ENCODE data around the gene BMP7.

The BMP7 gene

DNA sequence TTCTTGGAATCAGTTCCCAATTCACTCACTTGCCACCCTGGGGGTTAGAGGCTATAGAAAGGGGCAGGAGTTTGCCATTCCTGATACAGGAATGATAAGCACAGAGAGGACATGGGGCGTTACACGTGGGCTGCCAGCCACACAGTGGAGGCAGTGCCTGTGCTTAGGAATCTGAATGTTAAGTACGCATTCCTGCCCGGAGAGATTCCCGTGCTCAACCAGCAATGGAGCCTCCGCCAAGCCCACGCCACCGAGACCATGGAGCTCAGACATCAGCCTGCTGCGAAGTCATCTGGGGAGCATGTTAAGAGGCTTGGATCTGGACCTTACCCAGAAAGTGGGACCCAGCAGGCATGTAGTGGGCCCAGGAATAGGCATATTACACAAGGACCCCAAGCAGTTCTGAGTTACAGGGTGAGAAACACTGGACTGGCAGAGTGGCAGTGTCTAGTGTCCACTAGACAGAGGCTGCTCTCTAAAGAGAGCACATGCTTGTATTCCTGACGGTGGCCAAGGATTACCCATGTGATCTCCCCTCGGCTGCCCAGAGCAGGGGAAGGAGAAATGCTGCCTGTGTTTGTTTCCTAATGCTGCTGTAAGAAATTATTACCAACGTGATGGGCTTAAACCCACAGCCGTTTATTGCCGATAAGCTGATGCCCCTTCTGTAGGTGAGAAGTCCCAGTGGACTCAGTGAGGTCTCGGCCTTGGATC is 138.2 kb downstream of the BMP7 start:
- no peak overlapping the region for H3K4me3 ChIP-seq (ENCODE audit: low read depth, low read length)
- DNase-seq (ENCODE audit: low read depth): no peak
- TF ChIP-seq, protein P1, sequence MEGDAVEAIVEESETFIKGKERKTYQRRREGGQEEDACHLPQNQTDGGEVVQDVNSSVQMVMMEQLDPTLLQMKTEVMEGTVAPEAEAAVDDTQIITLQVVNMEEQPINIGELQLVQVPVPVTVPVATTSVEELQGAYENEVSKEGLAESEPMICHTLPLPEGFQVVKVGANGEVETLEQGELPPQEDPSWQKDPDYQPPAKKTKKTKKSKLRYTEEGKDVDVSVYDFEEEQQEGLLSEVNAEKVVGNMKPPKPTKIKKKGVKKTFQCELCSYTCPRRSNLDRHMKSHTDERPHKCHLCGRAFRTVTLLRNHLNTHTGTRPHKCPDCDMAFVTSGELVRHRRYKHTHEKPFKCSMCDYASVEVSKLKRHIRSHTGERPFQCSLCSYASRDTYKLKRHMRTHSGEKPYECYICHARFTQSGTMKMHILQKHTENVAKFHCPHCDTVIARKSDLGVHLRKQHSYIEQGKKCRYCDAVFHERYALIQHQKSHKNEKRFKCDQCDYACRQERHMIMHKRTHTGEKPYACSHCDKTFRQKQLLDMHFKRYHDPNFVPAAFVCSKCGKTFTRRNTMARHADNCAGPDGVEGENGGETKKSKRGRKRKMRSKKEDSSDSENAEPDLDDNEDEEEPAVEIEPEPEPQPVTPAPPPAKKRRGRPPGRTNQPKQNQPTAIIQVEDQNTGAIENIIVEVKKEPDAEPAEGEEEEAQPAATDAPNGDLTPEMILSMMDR (IDR thresholded peaks at IDR 0.05; ENCODE audit: control insufficient read depth, extremely low read depth, insufficient read depth): no peak

DNA sequence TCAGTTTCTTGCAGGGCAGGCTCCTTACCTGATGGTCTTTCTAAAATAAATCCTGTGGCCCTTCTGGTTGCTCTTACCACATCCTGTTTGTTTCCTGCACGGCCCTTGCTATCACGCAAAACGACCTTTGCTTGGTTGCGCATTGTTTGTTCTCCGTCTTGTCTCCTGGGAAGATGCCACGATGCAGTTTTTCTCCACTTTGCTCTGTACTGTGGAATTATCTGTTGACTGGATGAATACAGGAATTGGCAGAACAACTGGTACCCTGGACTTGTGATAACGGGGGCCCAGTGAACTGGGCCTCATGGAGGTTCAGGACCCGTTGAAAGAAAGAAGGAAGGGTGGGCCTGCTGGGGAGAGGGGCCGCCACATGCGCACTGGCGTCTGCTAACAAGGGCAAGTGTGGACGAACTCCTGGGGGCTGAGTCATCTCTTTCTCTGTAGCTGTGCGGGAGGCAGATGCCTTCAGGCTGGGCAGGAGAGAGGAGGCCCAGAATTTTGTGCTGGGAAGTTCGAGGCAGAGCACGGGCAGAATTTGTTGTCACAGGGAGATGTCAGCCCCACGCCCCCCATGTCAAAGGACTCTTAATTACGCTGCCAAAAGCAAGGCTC is 139.9 kb downstream of the BMP7 start:
- no peak for DNase-seq (ENCODE audit: low read depth)
- TF ChIP-seq, protein P1 (IDR thresholded peaks at IDR 0.05; ENCODE audit: control insufficient read depth, extremely low read depth, insufficient read depth): no peak
- no peak overlapping the region for H3K4me3 ChIP-seq (ENCODE audit: low read depth, low read length)

DNA sequence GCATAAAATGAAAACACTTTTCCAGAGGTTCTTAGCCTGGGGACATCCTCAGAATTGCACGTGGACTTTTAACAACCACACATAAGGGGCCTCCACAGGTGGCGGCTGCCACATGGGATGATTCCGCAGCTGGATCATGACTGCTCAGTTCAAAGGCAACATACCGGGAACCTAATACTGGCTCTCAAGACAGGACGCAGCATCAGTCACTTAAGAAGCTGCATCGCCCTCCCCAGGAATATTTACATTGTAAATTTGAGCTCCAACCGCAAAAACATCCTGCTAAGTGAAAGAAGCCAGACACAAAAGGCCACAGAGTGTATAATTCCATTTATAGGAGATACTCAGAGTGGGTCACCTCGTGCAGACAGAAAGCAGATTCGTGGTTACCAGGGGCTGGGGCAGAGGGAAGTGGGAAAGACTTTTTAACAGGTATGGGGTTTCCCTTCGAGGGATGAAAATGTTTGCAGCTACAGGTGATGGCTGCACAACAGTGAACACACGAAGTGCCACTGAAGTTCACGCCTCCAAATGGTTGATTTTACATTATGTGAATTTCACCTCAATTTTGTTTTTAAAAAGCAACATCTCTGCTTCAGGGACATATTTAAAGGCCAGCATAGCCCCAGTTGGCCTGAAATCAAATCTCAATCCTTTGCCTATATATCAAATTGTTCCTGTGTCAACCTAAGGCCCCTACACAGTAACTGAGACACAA is 141.5 kb downstream of the BMP7 start:
- DNase-seq (ENCODE audit: low read depth): no peak
- TF ChIP-seq, protein P1 (IDR thresholded peaks at IDR 0.05; ENCODE audit: control insufficient read depth, extremely low read depth, insufficient read depth): no peak
- H3K4me3 ChIP-seq (ENCODE audit: low read depth, low read length): no peak overlapping the region

DNA sequence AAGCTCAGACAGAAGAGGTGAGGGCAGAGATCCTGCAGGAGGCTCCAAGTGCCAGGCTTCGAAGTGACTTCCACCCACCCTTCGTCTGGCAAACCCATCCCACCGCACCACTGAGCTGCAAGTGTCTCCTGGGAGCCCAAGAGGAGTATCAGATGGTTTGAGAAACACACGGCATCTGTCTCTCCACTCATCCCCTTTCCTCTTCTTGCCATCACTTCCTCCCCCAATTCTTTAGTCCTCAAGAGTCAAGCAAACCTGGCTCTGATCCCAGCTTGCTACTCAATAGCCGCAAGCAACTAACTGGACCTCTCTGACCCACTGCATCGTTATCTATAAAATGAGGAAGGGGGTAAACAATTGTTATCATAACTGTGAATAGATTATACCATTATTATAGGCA is 142.1 kb downstream of the BMP7 start:
- TF ChIP-seq, protein P1 (IDR thresholded peaks at IDR 0.05; ENCODE audit: control insufficient read depth, extremely low read depth, insufficient read depth): no peak
- DNase-seq (ENCODE audit: low read depth): no peak
- H3K4me3 ChIP-seq (ENCODE audit: low read depth, low read length): no peak overlapping the region

DNA sequence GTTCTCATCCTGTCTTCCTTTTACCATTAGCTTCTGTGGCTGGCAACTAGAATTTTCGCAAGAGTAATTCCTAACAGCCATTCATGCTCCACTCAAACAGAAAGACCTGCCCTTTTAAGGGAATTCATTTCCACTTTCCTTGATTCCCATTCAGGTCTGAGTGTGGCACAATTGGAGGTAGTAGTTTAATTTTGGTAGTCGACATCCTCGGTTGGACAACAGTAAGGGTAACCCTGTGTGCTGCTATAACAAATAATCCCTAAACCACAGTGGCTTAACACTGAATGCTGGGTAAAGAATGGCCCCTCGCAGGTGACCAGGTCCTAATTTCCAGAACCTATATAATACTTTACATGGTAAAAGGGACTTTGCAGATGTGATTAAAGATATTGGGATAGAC is 142.9 kb downstream of the BMP7 start:
- TF ChIP-seq, protein P1 (IDR thresholded peaks at IDR 0.05; ENCODE audit: control insufficient read depth, extremely low read depth, insufficient read depth): no peak
- no peak overlapping the region for H3K4me3 ChIP-seq (ENCODE audit: low read depth, low read length)
- no peak for DNase-seq (ENCODE audit: low read depth)

DNA sequence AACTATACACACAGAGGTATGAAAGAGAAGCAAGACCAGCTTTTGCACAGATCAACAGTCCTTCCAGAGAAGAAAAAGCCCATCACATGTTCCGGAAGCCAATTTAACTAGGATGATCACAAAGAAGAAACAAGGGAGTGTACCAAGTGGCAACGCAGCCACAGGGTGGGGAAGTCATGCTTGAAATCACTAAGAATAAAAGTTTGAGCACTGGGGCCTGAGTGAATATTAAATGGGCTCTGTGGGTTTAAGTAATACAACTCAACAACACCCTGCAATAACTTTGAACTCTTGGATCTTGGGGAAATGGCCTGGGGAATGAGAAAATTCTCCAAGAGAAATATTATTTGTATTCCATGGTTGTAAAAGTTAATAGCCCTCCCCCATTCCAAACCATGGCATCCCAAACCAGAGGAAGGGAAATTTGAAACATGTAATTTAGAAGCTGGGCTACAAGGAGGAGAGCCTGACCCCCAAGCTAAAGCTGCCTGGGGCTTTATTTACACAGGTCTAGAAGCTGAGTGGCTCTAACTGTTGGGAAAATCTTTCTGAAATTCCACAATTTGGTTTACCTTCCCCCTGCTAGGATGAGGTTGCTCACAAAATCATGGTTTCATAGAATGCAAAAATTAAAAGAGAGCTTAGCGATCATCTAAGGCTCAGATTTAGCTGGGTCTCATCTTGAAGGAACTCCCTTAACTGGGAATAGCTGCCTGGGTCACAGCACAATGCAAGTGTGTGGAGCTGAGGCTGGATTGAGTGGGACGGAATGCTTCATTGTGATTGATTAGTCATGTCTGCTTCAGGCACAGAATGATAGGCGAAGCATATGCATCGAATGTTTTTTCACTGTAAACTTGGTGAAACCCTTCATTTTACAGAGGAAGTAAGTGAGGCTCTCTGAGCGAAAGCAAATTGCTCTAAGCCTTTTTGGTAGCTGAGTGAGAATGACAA is 143.6 kb downstream of the BMP7 start:
- TF ChIP-seq, protein P1 (IDR thresholded peaks at IDR 0.05; ENCODE audit: control insufficient read depth, extremely low read depth, insufficient read depth): no peak

More for the DNA sequence above, 143.6 kb downstream of the BMP7 start:
- DNase-seq (ENCODE audit: low read depth): no peak
- no peak overlapping the region for H3K4me3 ChIP-seq (ENCODE audit: low read depth, low read length)

All from LNCaP clone FGC (cell line).